Measurements from ENCODE around the gene KSR2.

DNA sequence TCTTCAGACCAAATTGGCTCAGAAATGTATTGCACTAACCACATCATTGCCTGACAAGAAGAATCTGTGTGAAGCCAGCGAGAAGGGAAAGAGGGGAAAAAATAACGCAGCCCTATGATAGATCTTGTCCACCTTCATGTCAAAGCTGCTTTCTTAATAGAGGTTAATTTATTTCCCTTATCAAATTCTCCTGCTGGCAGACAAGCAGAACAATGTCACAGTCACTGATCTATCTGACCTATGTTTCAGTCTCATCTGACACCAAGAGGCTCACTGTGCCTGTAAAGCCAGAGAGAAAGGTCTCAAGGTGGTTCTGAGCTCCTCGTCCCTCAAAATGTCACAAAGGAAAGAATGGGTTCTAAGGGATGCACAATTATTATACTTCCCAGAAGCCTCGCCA, 417.1 kb downstream of the KSR2 start:
- TF ChIP-seq CTCF (IDR thresholded peaks at IDR 0.05): no peak
- TF ChIP-seq POLR2A (IDR thresholded peaks at IDR 0.05): no peak
